IMR-90 (cell line): ENCODE measurements around the gene TDRD12. TPM values are rescaled to one million over a fixed set of nuclear protein-coding genes. Genes with fewer than 3 reads are reported as not detected.

Experiments used
- ATAC-seq: fragments of 200-7000 bp; cut with Tn5 transposase; 2 replicates; pipeline ENCODE4 v1.9.1; 2020; ENCODE audit warnings: low read depth, mild to moderate bottlenecking, moderate library complexity
- BruUV-seq: library from RNA; stranded (reverse); fragments of 400-500 nt; replicated peaks from 2 replicates; lab custom pipeline; 2021; lab: Mats Ljungman, UMichigan
- CTCF ChIA-PET: fragments of 300-600 bp; formaldehyde crosslinking; extraction: SDS; loops from one replicate; lab custom pipeline; 2021; ENCODE audit warnings: antibody characterized with exemption; lab: Yijun Ruan, JAX
- POLR2A ChIA-PET: fragments of 300-600 bp; sonication (Branson Sonifier 250); formaldehyde crosslinking; loops from one replicate; lab custom pipeline; 2022; ENCODE audit warnings: antibody characterized with exemption; ENCODE audit not compliant: unreplicated experiment; lab: Charles Lee
- DNase-seq: peaks from one replicate; pipeline ENCODE4 v3.0.0; 2013
- H2AFZ ChIP-seq: replicated peaks from 2 replicates; pipeline ENCODE3; 2013; ENCODE audit warnings: low read length, mild to moderate bottlenecking; ENCODE audit not compliant: poor library complexity
- H2AK5ac ChIP-seq: 2 replicates; pipeline ENCODE4 v1.6.1; 2013; ENCODE audit warnings: low read depth, low read length, inconsistent platforms
- H2AK9ac ChIP-seq: replicated peaks from 2 replicates; pipeline ENCODE3; 2013; ENCODE audit warnings: mild to moderate bottlenecking, low read depth, low read length, moderate library complexity; ENCODE audit not compliant: poor library complexity
- H2BK120ac ChIP-seq: 2 replicates; pipeline ENCODE4 v1.6.1; 2013; ENCODE audit warnings: low read depth, low read length, inconsistent platforms
- H2BK15ac ChIP-seq: 3 replicates; pipeline ENCODE4 v1.6.1; 2013; ENCODE audit warnings: low read depth, low read length, inconsistent platforms
- H2BK20ac ChIP-seq: 2 replicates; pipeline ENCODE4 v1.6.1; 2013; ENCODE audit warnings: low read depth, mild to moderate bottlenecking, inconsistent platforms, low read length, moderate library complexity
- H2BK5ac ChIP-seq: 2 replicates; pipeline ENCODE4 v1.6.1; 2013; ENCODE audit warnings: mild to moderate bottlenecking, low read depth, low read length, inconsistent platforms; ENCODE audit not compliant: poor library complexity, severe bottlenecking
- H3K14ac ChIP-seq: replicated peaks from 2 replicates; pipeline ENCODE4 v1.6.1; 2013; ENCODE audit warnings: low read depth, low read length, inconsistent platforms
- H3K18ac ChIP-seq: 2 replicates; pipeline ENCODE4 v1.6.1; 2013; ENCODE audit warnings: low read depth, low read length, control low read depth
- H3K23ac ChIP-seq: 2 replicates; pipeline ENCODE4 v1.6.1; 2013; ENCODE audit warnings: low read depth, low read length, inconsistent platforms
- H3K27ac ChIP-seq: 2 replicates; pipeline ENCODE4 v1.5.1; 2013; ENCODE audit warnings: mild to moderate bottlenecking, control low read depth, low read length; ENCODE audit not compliant: insufficient read depth
- H3K27me3 ChIP-seq: 2 replicates; pipeline ENCODE4 v1.6.1; 2013; ENCODE audit warnings: low read length; ENCODE audit not compliant: control insufficient read depth, insufficient read depth
- H3K36me3 ChIP-seq: 2 replicates; pipeline ENCODE4 v1.6.1; 2013; ENCODE audit warnings: low read length, mixed read lengths; ENCODE audit not compliant: control insufficient read depth, insufficient read depth
- H3K4ac ChIP-seq: 2 replicates; pipeline ENCODE4 v1.6.1; 2013; ENCODE audit warnings: low read depth, low read length, inconsistent platforms
- H3K4me1 ChIP-seq: 2 replicates; pipeline ENCODE4 v1.6.1; 2013; ENCODE audit warnings: low read length, mixed read lengths; ENCODE audit not compliant: control insufficient read depth, insufficient read depth
- H3K4me2 ChIP-seq: 2 replicates; pipeline ENCODE4 v1.6.1; 2013; ENCODE audit warnings: low read depth, mild to moderate bottlenecking, control low read depth, low read length, moderate library complexity
- H3K4me3 ChIP-seq: 2 replicates; pipeline ENCODE4 v1.5.1; 2013; ENCODE audit warnings: low read depth, mild to moderate bottlenecking, control low read depth, low read length, moderate library complexity; ENCODE audit not compliant: insufficient read depth
- H3K56ac ChIP-seq: 2 replicates; pipeline ENCODE4 v1.6.1; 2013; ENCODE audit warnings: low read length, inconsistent platforms; ENCODE audit not compliant: insufficient read depth; ENCODE audit errors: extremely low read depth
- H3K79me1 ChIP-seq, 2 experiments: 2 replicates each; pipeline ENCODE4 v1.6.1; 2013; ENCODE audit warnings: low read length in 2 of 2, inconsistent platforms in 1 of 2, low read depth in 1 of 2
- H3K9ac ChIP-seq: 2 replicates; pipeline ENCODE4 v1.6.1; 2013; ENCODE audit warnings: low read depth, low read length, control low read depth
- H3K9me1 ChIP-seq: 2 replicates; pipeline ENCODE4 v1.6.1; 2013; ENCODE audit warnings: low read length, inconsistent platforms; ENCODE audit not compliant: insufficient read depth
- H3K9me3 ChIP-seq: 2 replicates; pipeline ENCODE4 v1.6.1; 2013; ENCODE audit warnings: low read length; ENCODE audit not compliant: control insufficient read depth, insufficient read depth
- H4K20me1 ChIP-seq: 2 replicates; pipeline ENCODE4 v1.6.1; 2013; ENCODE audit warnings: low read length, inconsistent platforms; ENCODE audit not compliant: insufficient read depth
- H4K5ac ChIP-seq: 2 replicates; pipeline ENCODE4 v1.6.1; 2013; ENCODE audit warnings: mild to moderate bottlenecking, low read depth, low read length, control low read depth
- H4K8ac ChIP-seq, 2 experiments: 2 replicates each; pipeline ENCODE4 v1.6.1; 2013; ENCODE audit warnings: low read depth in 2 of 2, low read length in 2 of 2, control low read depth in 1 of 2, inconsistent platforms in 1 of 2
- H4K91ac ChIP-seq: 2 replicates; pipeline ENCODE4 v1.6.1; 2013; ENCODE audit warnings: low read depth, low read length, inconsistent platforms; ENCODE audit not compliant: insufficient read depth
- BHLHE40 ChIP-seq: fragments of 150-350 bp; IDR thresholded peaks from 2 replicates; pipeline ENCODE4 v1.6.1; 2016; ENCODE audit warnings: mild to moderate bottlenecking, low read depth, low read length
- CEBPB ChIP-seq: IDR thresholded peaks from 2 replicates; pipeline ENCODE4 v1.6.1; 2012; ENCODE audit warnings: low read depth, low read length, improper control_type of control experiment
- CHD1 ChIP-seq: IDR thresholded peaks from 2 replicates; pipeline ENCODE4 v1.6.1; 2012; ENCODE audit warnings: low read depth, low read length, improper control_type of control experiment
- ELK1 ChIP-seq: fragments of 150-350 bp; IDR thresholded peaks from 2 replicates; pipeline ENCODE4 v1.6.1; 2016; ENCODE audit warnings: low read depth, mild to moderate bottlenecking, low read length, moderate library complexity, borderline replicate concordance
- FOS ChIP-seq: fragments of 150-350 bp; IDR thresholded peaks from 2 replicates; pipeline ENCODE4 v1.6.1; 2016; ENCODE audit warnings: low read depth, low read length
- MAFK ChIP-seq: IDR thresholded peaks from 2 replicates; pipeline ENCODE4 v1.6.1; 2012; ENCODE audit warnings: low read depth, low read length, improper control_type of control experiment
- MAZ ChIP-seq: IDR thresholded peaks from 2 replicates; pipeline ENCODE4 v1.6.1; 2012; ENCODE audit warnings: low read depth, mild to moderate bottlenecking, low read length, improper control_type of control experiment, moderate library complexity, borderline replicate concordance
- MXI1 ChIP-seq: IDR thresholded peaks from 2 replicates; pipeline ENCODE4 v1.6.1; 2012; ENCODE audit warnings: low read depth, mild to moderate bottlenecking, low read length, moderate library complexity, borderline replicate concordance
- NFE2L2 ChIP-seq: fragments of 150-350 bp; IDR thresholded peaks from 2 replicates; pipeline ENCODE4 v1.6.1; 2016; ENCODE audit warnings: low read depth, mild to moderate bottlenecking, low read length
- RCOR1 ChIP-seq: IDR thresholded peaks from 2 replicates; pipeline ENCODE4 v1.6.1; 2012; ENCODE audit warnings: mild to moderate bottlenecking, low read length, improper control_type of control experiment; ENCODE audit not compliant: insufficient replicate concordance
- SMC3 ChIP-seq: fragments of 150-350 bp; IDR thresholded peaks from 2 replicates; pipeline ENCODE4 v1.6.1; 2016; ENCODE audit warnings: low read depth, mild to moderate bottlenecking, antibody characterized with exemption, low read length, moderate library complexity
- USF2 ChIP-seq: fragments of 150-350 bp; IDR thresholded peaks from 2 replicates; pipeline ENCODE4 v1.6.1; 2017; ENCODE audit warnings: mild to moderate bottlenecking, antibody characterized with exemption, low read length, low read depth
- WGBS, 2 experiments: methylation state at CpG; one replicate each; pipeline versions ENCODE4 v1.1.5 to v1.1.7; 2013; ENCODE audit warnings: missing lambda C conversion rate in 2 of 2; ENCODE audit not compliant: insufficient read length in 1 of 2; ENCODE audit errors: extremely low coverage in 2 of 2; 5-methylcytosine and 5-hydroxymethylcytosine counted together
- dilution Hi-C: fragments of 300-500 bp; cut with HindIII; formaldehyde crosslinking; loops from one replicate; pipeline ENCODE4 v1.14.3; 2018; ENCODE audit warnings: low sequenced_read_pairs; ENCODE audit not compliant: unreplicated experiment
- in situ Hi-C: fragments of 300-500 bp; cut with MboI; formaldehyde crosslinking; loops from 3 replicates; pipeline ENCODE4 v1.14.3; 2019; ENCODE audit warnings: low sequenced_read_pairs, inconsistent platforms, mixed read lengths
- intact Hi-C: fragments of 100-400 bp; cut with micrococcal nuclease; formaldehyde crosslinking; loops from 2 replicates; pipeline ENCODE4 v1.10.0; 2022
- polyA plus RNA-seq, 3 experiments: library from polyadenylated mRNA; depleted of rRNA; stranded (reverse); fragments of >200 nt; gene quantifications; 2 replicates each; pipeline ENCODE4 v1.2.3, GENCODE V29; 2012; ENCODE audit warnings: low replicate concordance in 1 of 3
- total RNA-seq: library from RNA; depleted of rRNA; stranded (reverse); fragments of >200 nt; gene quantifications from 2 replicates; pipeline ENCODE4 v1.2.3, GENCODE V29; 2012

The TDRD12 gene
- total and polyA plus RNA-seq, 2 of the 4 experiments (the other 2 are of a cell fraction): under 0.01 to 0.07 TPM

DNA sequence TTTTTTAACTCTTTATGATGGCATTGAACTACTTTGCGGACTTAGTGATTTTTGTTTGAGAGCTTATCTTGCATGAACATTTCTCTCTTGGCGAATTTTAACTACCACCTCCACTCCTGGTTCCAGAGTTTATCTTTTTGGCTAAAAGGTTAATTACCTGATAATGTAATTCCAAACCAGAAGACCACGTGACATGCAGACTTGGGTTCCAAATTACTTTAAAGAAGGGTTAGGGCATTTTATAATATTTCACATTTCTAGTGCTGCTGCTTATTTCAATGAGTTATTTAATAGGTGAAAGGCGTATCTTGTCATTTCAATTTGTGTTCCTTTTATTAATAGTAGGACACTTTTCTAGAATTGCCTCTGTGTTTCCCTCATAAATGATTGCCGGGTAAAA lies 52.0 kb downstream of the TDRD12 start:
- no peak overlapping the region for H3K9ac ChIP-seq
- no peaks in the 10 kb centered on the region for H3K4me1 ChIP-seq
- H2BK120ac ChIP-seq: no peak overlapping the region
- no peaks in the 10 kb centered on the region for H3K79me1 ChIP-seq
- H3K18ac ChIP-seq: no peak overlapping the region
- H3K4ac ChIP-seq: no peak overlapping the region
- no peak overlapping the region for H2BK15ac ChIP-seq
- dilution Hi-C loops: no loop called here
- H2BK5ac ChIP-seq: no peak overlapping the region
- no peaks in the 10 kb centered on the region; the same call in 1 of the 2 replicates for H3K27me3 ChIP-seq
- no peak overlapping the region for H4K8ac ChIP-seq
- H2AK5ac ChIP-seq: no peak overlapping the region
- intact Hi-C loops: no loop called here
- H3K9me3 ChIP-seq: no peaks in the 10 kb centered on the region
- H3K9me1 ChIP-seq: no peaks in the 10 kb centered on the region
- POLR2A ChIA-PET: no interaction called here
- no peak overlapping the region for H2AFZ ChIP-seq
- no peaks in the 10 kb centered on the region for H3K36me3 ChIP-seq
- BruUV-seq: no TSS peak
- no peak overlapping the region for H3K4me3 ChIP-seq
- CTCF ChIA-PET: no interaction called here
- no peak overlapping the region for H3K4me2 ChIP-seq
- H2AK9ac ChIP-seq: no peak overlapping the region
- in situ Hi-C loops: no loop called here
- no peaks in the 10 kb centered on the region for H4K20me1 ChIP-seq
- no peak overlapping the region for H4K91ac ChIP-seq
- DNase-seq (no peak), ATAC-seq (no peak)
- no peak overlapping the region for H2BK20ac ChIP-seq
- H3K23ac ChIP-seq: no peak overlapping the region
- no peak overlapping the region for H4K5ac ChIP-seq
- WGBS, 2 experiments: no CpG with 5 or more reads among the region's 5 CpGs
- H3K14ac ChIP-seq: no peak overlapping the region
- no peak overlapping the region for H3K56ac ChIP-seq
- no peak overlapping the region for H3K27ac ChIP-seq
- no peak for TF ChIP-seq NFE2L2
- no peak for TF ChIP-seq FOS
- TF ChIP-seq MAFK: no peak
- TF ChIP-seq MAZ: no peak
- TF ChIP-seq BHLHE40: no peak
- TF ChIP-seq RCOR1: no peak
- TF ChIP-seq ELK1: no peak
- no peak for TF ChIP-seq MXI1
- no peak for TF ChIP-seq USF2
- TF ChIP-seq SMC3: no peak
- no peak for TF ChIP-seq CHD1
- no peak for TF ChIP-seq CEBPB
